Peyer's patch (tissue), 4 donors: ENCODE results near the gene KRTAP5-6. TPM values are rescaled to one million over a fixed set of nuclear protein-coding genes. Genes with fewer than 3 reads are reported as not detected.
A peak's percentile ranks its signal among the peaks of the same experiment; 100 is the strongest.

Source experiments
- DNase-seq, 3 donors: peaks; one replicate each; pipeline ENCODE4 v3.0.0-alpha.2; 2017 to 2019
- H3K27ac ChIP-seq, 4 donors: fragments of 200-600 bp; sonication (generic); one replicate each; pipeline ENCODE4 v1.5.1; 2016 to 2019
- H3K27me3 ChIP-seq, 2 donors: fragments of 200-600 bp; sonication (generic); one replicate each; pipeline ENCODE4 v1.5.1; 2019
- H3K36me3 ChIP-seq, 3 donors: fragments of 200-600 bp; sonication (generic); one replicate each; pipeline ENCODE4 v1.5.1; 2016 to 2019
- H3K4me1 ChIP-seq, 4 donors: fragments of 200-600 bp; sonication (generic); one replicate each; pipeline ENCODE4 v1.5.1; 2016 to 2019
- H3K4me3 ChIP-seq, 4 donors: fragments of 200-600 bp; sonication (generic); 1 replicate in 3 of 4; 2 replicates in 1 of 4; pipeline ENCODE4 v1.5.1; 2016 to 2019; ENCODE audit warnings: mild to moderate bottlenecking in 1 of 4
- H3K9me3 ChIP-seq, 4 donors: fragments of 200-600 bp; sonication (generic); one replicate each; pipeline ENCODE4 v1.5.1; 2016 to 2019; ENCODE audit warnings: mild to moderate bottlenecking in 1 of 4
- CTCF ChIP-seq, 6 experiments: fragments of 450-650 bp in 4 of 6; fragments of 200-600 bp in 2 of 6; sonication (generic) in 1 of 6; IDR thresholded peaks; one replicate each; pipeline ENCODE4 v1.5.1; 2017 to 2019; ENCODE audit warnings: antibody characterized with exemption in 6 of 6, mild to moderate bottlenecking in 3 of 6, moderate library complexity in 1 of 6
- POLR2A ChIP-seq, 2 donors: fragments of 450-650 bp; IDR thresholded peaks; one replicate each; pipeline ENCODE4 v1.5.1; 2017; ENCODE audit warnings: antibody characterized with exemption in 2 of 2, mild to moderate bottlenecking in 2 of 2, moderate library complexity in 2 of 2
- total RNA-seq, 4 donors: library from RNA; depleted of rRNA; stranded (reverse); fragments of >200 nt; gene quantifications; one replicate each; pipeline ENCODE4 v1.1.0, GENCODE V29; 2016

Gene KRTAP5-6
- total RNA-seq, result not detected

GRCh38 chr11:1696608-1697570, at the start of gene KRTAP5-6:
Gene KRTAP5-6, plus strand, starts transcription at chr11:1697195. Its CDS starts 51 bp downstream, at chr11:1697246.
- Histone ChIP-seq H3K27me3 (no peaks in the 10 kb centered on the region), H3K9me3 (no peaks in the 10 kb centered on the region), H3K27ac (no peak within 1 kb of the TSS), H3K36me3 (no peaks in the 10 kb centered on the region), H3K4me1 (peaks cover 3 to 21% (median 8%) of the 10 kb centered on the region in 4 donors), H3K4me3 (no peak within 1 kb of the TSS)
- DNase-seq, result peak in 2 of 3 donors; percentile 10 to 30
- TF ChIP-seq POLR2A (IDR thresholded peaks at IDR 0.05), result no peak
- no peak for TF ChIP-seq CTCF (IDR thresholded peaks at IDR 0.05)

DNA sequence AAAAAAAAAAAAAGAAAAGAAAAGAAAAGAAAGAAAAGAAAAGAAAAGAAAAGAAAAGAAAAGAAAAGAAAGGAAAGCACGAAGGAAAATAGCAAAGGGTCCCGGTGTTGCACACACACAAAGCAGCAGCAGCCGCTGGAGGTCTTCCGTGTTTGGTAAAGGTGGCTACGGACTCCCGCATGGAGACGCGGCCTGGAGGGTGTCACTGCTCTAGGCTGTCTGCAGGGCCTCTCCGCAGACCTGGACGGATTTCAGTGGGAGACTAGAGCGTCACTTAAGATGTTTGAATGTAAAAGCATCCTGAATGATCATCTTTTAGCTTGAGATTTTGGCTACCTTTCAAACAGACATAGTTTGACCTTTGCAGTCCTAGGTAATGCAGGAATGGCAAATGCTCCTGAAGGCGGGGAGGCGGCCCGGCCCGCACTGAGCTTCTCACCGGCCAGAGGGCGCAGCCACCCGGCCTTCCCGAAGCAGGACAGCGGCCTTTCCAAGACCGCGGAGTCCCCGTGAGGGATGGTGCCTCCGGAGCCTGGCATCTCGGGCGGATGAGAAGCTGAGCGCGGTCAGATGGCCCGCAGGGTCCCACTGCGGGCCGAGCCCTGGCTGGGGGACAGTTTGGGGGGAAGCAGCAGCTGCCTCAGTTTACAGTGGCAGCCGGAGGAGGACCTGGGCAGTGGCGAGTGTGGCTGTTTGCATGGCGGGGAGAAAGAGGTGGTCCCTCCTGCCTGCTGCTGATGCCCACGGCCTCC, 48.9 kb upstream of the KRTAP5-6 start:
- no peak for DNase-seq
- Histone ChIP-seq H3K9me3 (no peaks in the 10 kb centered on the region), H3K27ac (no peak overlapping the region), H3K4me1 (peaks cover 0 to 4% (median 0%) of the 10 kb centered on the region in 4 donors), H3K4me3 (no peak overlapping the region), H3K27me3 (no peaks in the 10 kb centered on the region), H3K36me3 (no peaks in the 10 kb centered on the region)
- no peak for TF ChIP-seq POLR2A (IDR thresholded peaks at IDR 0.05)

- DNase-seq, result no peak
- Histone ChIP-seq H3K27me3 (no peaks in the 10 kb centered on the region), H3K4me1 (peaks cover 0 to 4% (median 0%) of the 10 kb centered on the region in 4 donors), H3K4me3 (no peak overlapping the region), H3K36me3 (no peaks in the 10 kb centered on the region), H3K9me3 (no peaks in the 10 kb centered on the region), H3K27ac (no peak overlapping the region)
- no peak for TF ChIP-seq POLR2A (IDR thresholded peaks at IDR 0.05)
- TF ChIP-seq CTCF (IDR thresholded peaks at IDR 0.05), result no peak
These were observed 48.2 kb upstream of the KRTAP5-6 start for GRCh38 chr11:1648653-1649420.

DNA sequence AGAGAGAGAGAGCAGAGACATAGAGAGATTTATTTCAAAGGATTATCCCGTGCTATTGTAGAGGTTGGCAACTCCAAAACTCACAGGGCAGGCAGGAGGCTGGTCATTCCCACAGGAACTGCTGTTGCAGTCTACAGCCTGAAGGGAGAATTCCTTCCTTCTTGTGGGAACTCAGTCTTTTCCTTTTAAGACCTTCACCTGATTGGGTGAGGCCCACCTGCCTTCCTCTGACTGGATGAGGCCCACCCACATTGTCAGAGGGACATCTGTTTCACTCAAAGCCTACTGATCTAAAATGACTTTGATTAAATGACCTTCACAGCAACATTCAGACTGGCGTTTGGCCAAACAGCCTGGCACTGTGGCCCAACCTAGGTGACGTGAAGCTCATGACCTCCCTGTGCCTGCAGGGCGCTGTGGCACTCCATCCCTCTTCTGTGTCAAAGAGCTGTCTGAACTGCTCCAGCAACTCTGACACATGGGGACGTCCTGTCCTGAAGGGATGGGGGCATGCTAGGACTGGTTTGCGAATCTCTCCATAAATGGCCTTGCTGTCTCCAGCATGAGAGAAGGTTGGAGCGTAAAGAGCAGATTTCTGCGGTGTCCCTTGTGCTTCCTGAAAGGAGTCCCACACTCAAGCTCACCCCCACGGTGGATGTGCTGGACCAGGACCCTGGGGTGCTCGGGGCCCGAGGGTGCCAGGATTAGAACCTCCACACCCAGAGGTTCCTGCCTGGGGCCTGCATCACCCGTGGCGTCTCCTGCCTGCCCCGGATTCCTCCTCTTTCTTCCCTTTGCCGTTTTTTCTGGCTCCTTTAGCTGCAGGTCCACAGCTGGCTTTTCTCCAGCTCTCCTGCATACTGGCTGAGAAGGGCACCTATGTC, 46.7 kb upstream of the KRTAP5-6 start:
- Histone ChIP-seq H3K27ac (no peak overlapping the region), H3K4me3 (no peak overlapping the region), H3K4me1 (peaks cover 0 to 11% (median 2%) of the 10 kb centered on the region in 4 donors), H3K9me3 (no peaks in the 10 kb centered on the region), H3K27me3 (no peaks in the 10 kb centered on the region), H3K36me3 (no peaks in the 10 kb centered on the region)
- DNase-seq, result no peak
- TF ChIP-seq POLR2A (IDR thresholded peaks at IDR 0.05), result no peak
- no peak for TF ChIP-seq CTCF (IDR thresholded peaks at IDR 0.05)

DNA sequence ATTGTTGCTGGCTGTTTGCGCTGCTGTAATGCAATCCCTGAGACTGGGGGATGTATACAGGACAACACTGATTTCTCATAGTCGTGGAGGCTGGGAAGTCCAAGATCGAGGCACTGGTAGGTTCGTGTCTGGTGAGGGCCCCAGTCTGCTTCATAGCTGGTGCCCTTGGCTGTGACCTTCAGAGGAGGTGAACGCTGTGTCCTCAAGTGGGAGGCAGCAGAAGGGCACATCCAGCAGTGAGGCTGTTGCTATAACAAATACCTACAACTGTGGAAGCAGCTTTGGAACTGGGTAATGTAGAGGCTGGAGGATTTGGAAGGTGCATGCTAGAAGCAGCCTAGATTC, 46.1 kb upstream of the KRTAP5-6 start:
- peak in 1 of 3 donors; percentile 5 for DNase-seq
- Histone ChIP-seq H3K4me1 (peaks cover 0 to 11% (median 2%) of the 10 kb centered on the region in 4 donors), H3K9me3 (no peaks in the 10 kb centered on the region), H3K27ac (no peak overlapping the region), H3K27me3 (no peaks in the 10 kb centered on the region), H3K4me3 (no peak overlapping the region), H3K36me3 (no peaks in the 10 kb centered on the region)
- TF ChIP-seq POLR2A (IDR thresholded peaks at IDR 0.05), result no peak
